OCI-LY1 (cell line): ENCODE results near the gene EFHC2.

ENCODE experiments used
- CTCF ChIP-seq: fragments of 200-600 bp; sonication (generic), shearing (Covaris generic); IDR thresholded peaks from 2 replicates; pipeline ENCODE4 v1.5.1; 2017; ENCODE audit warnings: mild to moderate bottlenecking, antibody characterized with exemption, low read length, moderate library complexity, mixed read lengths
- EZH2 ChIP-seq: fragments of 200-600 bp; sonication (generic), shearing (Covaris generic); IDR thresholded peaks from 2 replicates; pipeline ENCODE4 v1.8.0; 2017; ENCODE audit warnings: borderline replicate concordance, mixed run types, mild to moderate bottlenecking, antibody characterized with exemption, low read length, moderate library complexity, mixed read lengths

GRCh38 chrX:44167116-44167515, 176.4 kb downstream of the EFHC2 start:
- no peak for TF ChIP-seq CTCF
- no peak for TF ChIP-seq EZH2
